PC-3 (cell line): ENCODE results near the gene AFMID. TPM values are rescaled to one million over a fixed set of nuclear protein-coding genes. Genes with fewer than 3 reads are reported as not detected.
"Not testable (repeated sequence)": the region's sequence is repeated elsewhere in the genome, so short reads cannot be mapped to it uniquely, and the experiment has no call there.

Source experiments
- ATAC-seq: fragments of 200-7000 bp; cut with Tn5 transposase; 2 replicates; pipeline ENCODE4 v1.9.1; 2020; ENCODE audit warnings: mild to moderate bottlenecking, moderate library complexity
- BruUV-seq: library from RNA; stranded (reverse); fragments of 400-500 nt; replicated peaks from 2 replicates; lab custom pipeline; 2021; lab: Mats Ljungman, UMichigan
- CTCF ChIA-PET: fragments of 300-600 bp; sonication (Branson Sonifier 250); formaldehyde crosslinking; loops from one replicate; lab custom pipeline; 2022; ENCODE audit warnings: antibody characterized with exemption; lab: Charles Lee
- POLR2A ChIA-PET: fragments of 300-600 bp; sonication (Branson Sonifier 250); formaldehyde crosslinking; loops from one replicate; lab custom pipeline; 2022; ENCODE audit warnings: antibody characterized with exemption; ENCODE audit not compliant: unreplicated experiment; lab: Charles Lee
- DNase-seq: peaks from one replicate; pipeline ENCODE4 v3.0.0-alpha.2; 2015
- H2AFZ ChIP-seq: fragments of 300-600 bp; sonication (generic); 2 replicates; pipeline ENCODE4 v1.6.0; 2016; ENCODE audit warnings: antibody characterized with exemption, low read length
- H3F3A ChIP-seq: fragments of 300-600 bp; sonication (generic); one replicate; pipeline ENCODE4 v1.6.0; 2017; ENCODE audit warnings: antibody characterized with exemption, low read length, control low read depth, mild to moderate bottlenecking; ENCODE audit not compliant: unreplicated experiment
- H3K27ac ChIP-seq: fragments of 300-600 bp; sonication (generic); 2 replicates; pipeline ENCODE4 v1.5.1; 2016; ENCODE audit warnings: mild to moderate bottlenecking, low read length
- H3K27me3 ChIP-seq: fragments of 300-600 bp; sonication (generic); 2 replicates; pipeline ENCODE4 v1.6.1; 2016; ENCODE audit warnings: low read length, mixed read lengths
- H3K36me3 ChIP-seq: fragments of 300-600 bp; sonication (generic); 2 replicates; pipeline ENCODE4 v1.6.1; 2016; ENCODE audit warnings: low read depth, mixed run types, low read length, mixed read lengths
- H3K4me1 ChIP-seq: fragments of 300-600 bp; sonication (generic); 2 replicates; pipeline ENCODE4 v1.5.1; 2016; ENCODE audit warnings: low read length; ENCODE audit not compliant: insufficient read depth
- H3K4me2 ChIP-seq: fragments of 300-600 bp; sonication (generic); 2 replicates; pipeline ENCODE4 v1.6.0; 2016; ENCODE audit warnings: low read length
- H3K4me3 ChIP-seq: fragments of 300-600 bp; sonication (generic); 2 replicates; pipeline ENCODE4 v1.5.1; 2016; ENCODE audit warnings: mild to moderate bottlenecking, low read length, mixed read lengths
- H3K79me2 ChIP-seq: fragments of 300-600 bp; sonication (generic); 2 replicates; pipeline ENCODE4 v1.6.1; 2017; ENCODE audit warnings: low read length, mixed read lengths
- H3K9ac ChIP-seq: fragments of 300-600 bp; sonication (generic); 2 replicates; pipeline ENCODE4 v1.6.0; 2016; ENCODE audit warnings: mild to moderate bottlenecking, low read length
- H3K9me2 ChIP-seq: fragments of 300-600 bp; sonication (generic); replicated peaks from 2 replicates; pipeline ENCODE4 v1.6.1; 2016; ENCODE audit warnings: mixed run types, low read length, mixed read lengths
- H3K9me3 ChIP-seq: fragments of 300-600 bp; sonication (generic); 2 replicates; pipeline ENCODE4 v1.6.1; 2016; ENCODE audit warnings: low read length, mixed read lengths
- H4K20me1 ChIP-seq: fragments of 300-600 bp; sonication (generic); 2 replicates; pipeline ENCODE4 v1.6.1; 2016; ENCODE audit warnings: low read length, mixed read lengths
- CTCF ChIP-seq: fragments of 300-600 bp; sonication (generic); conservative IDR thresholded peaks from 2 replicates; pipeline ENCODE4 v1.5.1; 2017; ENCODE audit warnings: antibody characterized with exemption, low read depth, mild to moderate bottlenecking, low read length
- EZH2 ChIP-seq: fragments of 300-600 bp; sonication (generic); IDR thresholded peaks from one replicate; pipeline ENCODE4 v1.6.1; 2017; ENCODE audit warnings: antibody characterized with exemption, mild to moderate bottlenecking, low read length; ENCODE audit not compliant: unreplicated experiment
- EZH2phosphoT487 ChIP-seq: fragments of 300-600 bp; sonication (generic); IDR thresholded peaks from 2 replicates; pipeline ENCODE4 v1.6.1; 2018; ENCODE audit warnings: mild to moderate bottlenecking, antibody characterized with exemption, low read length, borderline replicate concordance
- intact Hi-C: fragments of 100-400 bp; cut with micrococcal nuclease; formaldehyde crosslinking; loops from 2 replicates; pipeline ENCODE4 v1.9.0; 2023
- total RNA-seq: library from RNA; depleted of rRNA; stranded (reverse); fragments of >200 nt; gene quantifications from 2 replicates; pipeline ENCODE4 v1.2.3, GENCODE V29; 2014

The AFMID gene
- total RNA-seq, 1 experiment from 2014 or later, result 58.9 TPM

GRCh38 chr17:78252701-78253635, 65.8 kb downstream of the AFMID start:
- Histone ChIP-seq H3K9me3 (no peaks in the 10 kb centered on the region), H3K27me3 (no peaks in the 10 kb centered on the region), H3K27ac (no peak overlapping the region), H3K4me3 (no peak overlapping the region), H3K36me3 (no peaks in the 10 kb centered on the region), H2AFZ (no peak overlapping the region), H3F3A (no peaks in the 10 kb centered on the region), H4K20me1 (no peaks in the 10 kb centered on the region), H3K4me1 (peaks cover 18% of the 10 kb centered on the region), H3K9me2 (no peaks in the 10 kb centered on the region), H3K4me2 (no peak overlapping the region), H3K79me2 (0 out of 2 replicates have a peak, but pooled peaks cover 4% of the 10 kb centered on the region), H3K9ac (no peak overlapping the region)
- DNase-seq, result no peak
- TF ChIP-seq EZH2 (no peak), EZH2phosphoT487 (no peak), CTCF (no peak)
- CTCF ChIA-PET, result interaction anchor here (0.6 kb wide), 1 partner anchor 240 kb away, joined by 3 read pairs; no protein-coding TSS in a partner anchor
- ATAC-seq, result no peak
- intact Hi-C loops, result loop anchor here (5.0 kb wide), 2 partner anchors 66 to 236 kb away; partner anchors contain the start of genes AFMID and TK1
- no TSS peak for BruUV-seq
- POLR2A ChIA-PET, result no interaction called here

- H3K9me2 ChIP-seq, H3K79me2 ChIP-seq, POLR2A ChIA-PET, H3K27me3 ChIP-seq, H2AFZ ChIP-seq, H3K36me3 ChIP-seq, H3F3A ChIP-seq, H3K27ac ChIP-seq, H4K20me1 ChIP-seq, BruUV-seq, ATAC-seq, CTCF ChIA-PET, DNase-seq, H3K9ac ChIP-seq, H3K9me3 ChIP-seq: not testable (repeated sequence)
- H3K4me3 ChIP-seq, result peak overlapping the region; percentile 95
- intact Hi-C loops, result loop anchor here (5.0 kb wide), 2 partner anchors 66 to 236 kb away; partner anchors contain the start of genes AFMID and TK1
- peak overlapping the region; percentile 98 for H3K4me2 ChIP-seq
- H3K4me1 ChIP-seq, result peaks cover 18% of the 10 kb centered on the region
Measured at GRCh38 chr17:78253636-78253945, 66.4 kb downstream of the AFMID start.

- no peak for TF ChIP-seq CTCF
- no peak for TF ChIP-seq EZH2
- TF ChIP-seq EZH2phosphoT487, result no peak
Measured at GRCh38 chr17:78253946-78254672, 66.9 kb downstream of the AFMID start.

More at GRCh38 chr17:78253946-78254672, 66.9 kb downstream of the AFMID start:
- H3K9ac ChIP-seq, result peak overlapping the region; percentile 86
- peak; percentile 68 for ATAC-seq
- peak overlapping the region; percentile 98 for H3K4me2 ChIP-seq
- peak overlapping the region; percentile 95 for H3K4me3 ChIP-seq
- H3K27ac ChIP-seq, result 0 out of 2 replicates have a peak overlapping the region, but pooled peaks have one; percentile 7
- intact Hi-C loops, result loop anchor here (1.0 to 5.0 kb wide), 4 partner anchors 40 to 237 kb away; partner anchors contain the start of genes AFMID, BIRC5 and TK1
- CTCF ChIA-PET, result interaction anchor here (0.6 kb wide), 1 partner anchor 347 kb away, joined by 8 read pairs; no protein-coding TSS in a partner anchor
- peak overlapping the region; percentile 100 for H2AFZ ChIP-seq
- no peaks in the 10 kb centered on the region for H3K36me3 ChIP-seq
- peak; percentile 89 for DNase-seq
- H3K27me3 ChIP-seq, result no peaks in the 10 kb centered on the region
- H3K9me3 ChIP-seq, result no peaks in the 10 kb centered on the region
- H3K4me1 ChIP-seq, result peaks cover 18% of the 10 kb centered on the region
- H3F3A ChIP-seq, result no peaks in the 10 kb centered on the region
- POLR2A ChIA-PET, result no interaction called here
- BruUV-seq, result TSS peak; percentile 76
- H3K9me2 ChIP-seq, result no peaks in the 10 kb centered on the region
- H4K20me1 ChIP-seq, result no peaks in the 10 kb centered on the region
- H3K79me2 ChIP-seq, result 0 out of 2 replicates have a peak, but pooled peaks cover 4% of the 10 kb centered on the region
